Small intestine (tissue), 7 donors: Measurements from ENCODE around the gene GADD45G. TPM values are rescaled to one million over a fixed set of nuclear protein-coding genes. Genes with fewer than 3 reads are reported as not detected.

Source experiments
- DNase-seq, 2 donors: peaks; one replicate each; pipeline versions ENCODE4 v3.0.0 to v3.0.0-alpha.2; 2013
- FAIRE-seq: peaks from 2 replicates; lab custom pipeline; 2012; peaks lifted over from hg19 to GRCh38; lab: Jason Lieb, UNC
- H3K27ac ChIP-seq, 3 donors: one replicate each; pipeline ENCODE4 v1.5.1; 2013; ENCODE audit warnings: low read length in 2 of 3, mild to moderate bottlenecking in 2 of 3, control low read depth in 1 of 3, inconsistent platforms in 1 of 3, low read depth in 1 of 3, moderate library complexity in 1 of 3
- H3K27me3 ChIP-seq, 3 donors: one replicate each; pipeline ENCODE4 v1.6.1; 2013; ENCODE audit warnings: low read length in 3 of 3, inconsistent platforms in 1 of 3; ENCODE audit not compliant: control insufficient read depth in 3 of 3, insufficient read depth in 3 of 3
- H3K36me3 ChIP-seq, 3 donors: one replicate each; pipeline ENCODE4 v1.6.1; 2013; ENCODE audit warnings: low read length in 3 of 3, inconsistent platforms in 1 of 3, low read depth in 1 of 3, mild to moderate bottlenecking in 1 of 3, moderate library complexity in 1 of 3; ENCODE audit not compliant: control insufficient read depth in 3 of 3, insufficient read depth in 2 of 3
- H3K4me1 ChIP-seq, 3 donors: one replicate each; pipeline ENCODE4 v1.6.1; 2013; ENCODE audit warnings: low read length in 2 of 3, inconsistent platforms in 1 of 3, low read depth in 1 of 3, mild to moderate bottlenecking in 1 of 3, moderate library complexity in 1 of 3; ENCODE audit not compliant: control insufficient read depth in 3 of 3, insufficient read depth in 2 of 3
- H3K4me3 ChIP-seq, 3 donors: one replicate each; pipeline ENCODE4 v1.5.1; 2013; ENCODE audit warnings: low read length in 3 of 3, control low read depth in 1 of 3, inconsistent platforms in 1 of 3, low read depth in 1 of 3, mild to moderate bottlenecking in 1 of 3, moderate library complexity in 1 of 3
- H3K9me3 ChIP-seq, 2 donors: one replicate each; pipeline ENCODE4 v1.6.1; 2013; ENCODE audit warnings: low read depth in 1 of 2, low read length in 1 of 2; ENCODE audit not compliant: control insufficient read depth in 2 of 2, insufficient read depth in 1 of 2
- WGBS, 3 donors: extraction: QIAGEN DNeasy Blood & Tissue Kit; methylation state at CpG; one replicate each; pipeline ENCODE4 v1.1.7; 2013; 5-methylcytosine and 5-hydroxymethylcytosine counted together
- polyA plus RNA-seq, 4 donors: library from polyadenylated mRNA; stranded (reverse) in 3 of 4; unstranded in 1 of 4; fragments of 200-250 nt in 3 of 4; fragments of 120-200 nt in 1 of 4; gene quantifications; one replicate each; pipeline versions ENCODE4 v1.2.1 to v1.2.3, GENCODE V29; 2013
- donor health status: healthy with polysubstance abuse.
- donor health status: control.
- donor health status: control.
- donor health status: Bipolar disorder and iron deficiency.
- donor health status: healthy.

GADD45G gene
- polyA plus RNA-seq, 4 donors, result 13.7 to 25.4 (median 23.6) TPM

DNA sequence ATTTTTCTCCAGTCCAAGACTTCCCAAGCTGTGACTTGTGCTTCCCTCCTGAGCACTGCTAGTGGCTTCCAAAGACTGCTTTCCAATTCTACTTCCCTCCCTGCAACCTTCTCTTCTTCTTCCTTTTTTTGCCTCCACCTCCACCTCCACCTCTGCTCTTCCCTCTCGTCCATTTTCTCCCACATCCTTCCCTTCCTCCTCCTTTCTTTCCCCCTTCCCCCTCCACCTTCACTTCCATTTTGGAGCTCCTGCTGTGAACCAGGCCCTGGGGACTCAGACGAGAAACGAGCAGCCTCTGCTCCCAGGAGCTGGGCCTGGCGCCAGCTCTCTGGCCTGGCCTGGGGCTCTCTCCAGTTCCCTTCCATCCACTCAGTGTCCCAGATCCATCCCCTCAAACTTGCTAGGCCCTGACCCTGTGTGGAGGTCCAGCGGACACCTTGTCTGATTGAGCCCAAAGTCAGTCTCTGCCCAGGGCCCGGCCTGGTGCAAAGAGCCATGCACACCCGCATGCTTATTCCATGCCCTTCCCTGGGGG, 5.6 kb downstream of the GADD45G start:
- WGBS, 3 donors, result 83 to 90% (median 90%) methylated on average over 7 of the region's 7 CpGs

DNA sequence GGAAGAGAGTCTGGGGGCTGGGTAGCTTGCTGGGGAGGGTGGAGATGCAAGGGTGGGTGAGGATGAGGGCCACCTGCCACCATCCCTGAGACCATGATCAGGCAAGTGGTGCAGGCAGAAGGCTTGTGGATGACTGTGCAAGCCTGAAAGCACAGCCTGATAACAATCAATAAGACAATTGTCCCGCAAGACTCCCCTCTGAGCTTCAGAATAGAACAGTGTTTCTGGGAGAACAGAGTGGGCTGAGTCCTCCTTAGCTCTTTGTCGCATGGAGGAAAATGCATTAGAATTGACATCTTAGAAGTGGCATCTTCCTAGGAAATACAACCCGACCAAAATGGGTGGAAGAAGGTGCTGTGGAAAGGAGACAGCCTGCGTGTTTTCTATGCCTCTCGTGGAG, 6.6 kb downstream of the GADD45G start:
- no peak overlapping the region for H3K4me3 ChIP-seq
- FAIRE-seq, result no peak
- WGBS, 3 donors, result 89 to 94% (median 91%) methylated on average over 5 of the region's 5 CpGs

More for the DNA sequence above, 5.6 kb downstream of the GADD45G start:
- peaks cover 0 to 8% (median 0%) of the 10 kb centered on the region in 3 donors for H3K36me3 ChIP-seq
- no peaks in the 10 kb centered on the region for H3K27me3 ChIP-seq
- FAIRE-seq (no peak), DNase-seq (no peak)
- H3K4me1 ChIP-seq, result peaks cover 2 to 15% (median 2%) of the 10 kb centered on the region in 3 donors
- no peak overlapping the region for H3K4me3 ChIP-seq
- H3K9me3 ChIP-seq, result peaks cover 0 to 7% of the 10 kb centered on the region in 2 donors
- no peak overlapping the region for H3K27ac ChIP-seq

DNA sequence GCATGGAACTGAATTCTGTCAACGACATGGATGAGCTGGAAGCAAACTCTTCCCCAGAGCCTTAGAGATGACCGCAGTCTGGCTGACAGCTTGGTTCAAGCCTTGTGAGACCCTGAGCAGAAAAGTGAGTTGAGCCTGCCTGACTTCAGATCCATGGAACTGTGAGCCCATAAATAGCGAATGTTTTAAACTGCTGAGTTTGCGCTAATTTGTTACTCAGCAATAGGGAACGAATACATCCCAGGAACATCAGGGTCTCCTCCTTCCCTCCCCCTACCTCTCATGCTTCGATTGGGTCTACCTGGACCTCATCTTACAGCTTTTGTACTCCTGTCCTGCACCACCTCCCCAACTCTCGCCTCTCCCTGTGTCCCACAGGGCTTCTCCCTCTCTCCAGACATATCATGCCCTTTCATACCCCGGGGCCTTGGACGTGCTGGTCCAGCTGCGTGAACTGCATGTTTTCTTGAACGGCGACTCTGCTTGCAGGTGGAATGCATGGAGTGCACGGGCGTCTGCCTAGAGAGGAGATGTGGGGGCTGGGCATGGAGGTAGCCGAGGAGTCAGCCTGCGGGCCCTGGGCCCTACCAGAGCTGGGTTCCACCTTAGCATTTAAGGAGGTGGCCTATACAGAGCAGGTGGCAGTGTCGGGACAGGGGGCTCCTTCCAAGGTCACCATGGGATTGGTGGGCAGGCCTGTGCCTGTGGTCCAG, 7.9 kb downstream of the GADD45G start:
- Histone ChIP-seq H3K36me3 (no peaks in the 10 kb centered on the region), H3K4me1 (no peaks in the 10 kb centered on the region), H3K27me3 (no peaks in the 10 kb centered on the region), H3K9me3 (peaks cover 0 to 7% of the 10 kb centered on the region in 2 donors), H3K27ac (no peak overlapping the region), H3K4me3 (no peak overlapping the region)
- 91 to 92% (median 92%) methylated on average over 17 of the region's 17 CpGs for WGBS, 3 donors
- DNase-seq (no peak), FAIRE-seq (no peak)

More for the DNA sequence above, 6.6 kb downstream of the GADD45G start:
- Histone ChIP-seq H3K4me1 (peaks cover 2 to 11% (median 2%) of the 10 kb centered on the region in 3 donors), H3K27ac (no peak overlapping the region), H3K36me3 (peaks cover 0 to 4% (median 0%) of the 10 kb centered on the region in 3 donors), H3K9me3 (peaks cover 0 to 7% of the 10 kb centered on the region in 2 donors), H3K27me3 (no peaks in the 10 kb centered on the region)
- DNase-seq, result no peak

DNA sequence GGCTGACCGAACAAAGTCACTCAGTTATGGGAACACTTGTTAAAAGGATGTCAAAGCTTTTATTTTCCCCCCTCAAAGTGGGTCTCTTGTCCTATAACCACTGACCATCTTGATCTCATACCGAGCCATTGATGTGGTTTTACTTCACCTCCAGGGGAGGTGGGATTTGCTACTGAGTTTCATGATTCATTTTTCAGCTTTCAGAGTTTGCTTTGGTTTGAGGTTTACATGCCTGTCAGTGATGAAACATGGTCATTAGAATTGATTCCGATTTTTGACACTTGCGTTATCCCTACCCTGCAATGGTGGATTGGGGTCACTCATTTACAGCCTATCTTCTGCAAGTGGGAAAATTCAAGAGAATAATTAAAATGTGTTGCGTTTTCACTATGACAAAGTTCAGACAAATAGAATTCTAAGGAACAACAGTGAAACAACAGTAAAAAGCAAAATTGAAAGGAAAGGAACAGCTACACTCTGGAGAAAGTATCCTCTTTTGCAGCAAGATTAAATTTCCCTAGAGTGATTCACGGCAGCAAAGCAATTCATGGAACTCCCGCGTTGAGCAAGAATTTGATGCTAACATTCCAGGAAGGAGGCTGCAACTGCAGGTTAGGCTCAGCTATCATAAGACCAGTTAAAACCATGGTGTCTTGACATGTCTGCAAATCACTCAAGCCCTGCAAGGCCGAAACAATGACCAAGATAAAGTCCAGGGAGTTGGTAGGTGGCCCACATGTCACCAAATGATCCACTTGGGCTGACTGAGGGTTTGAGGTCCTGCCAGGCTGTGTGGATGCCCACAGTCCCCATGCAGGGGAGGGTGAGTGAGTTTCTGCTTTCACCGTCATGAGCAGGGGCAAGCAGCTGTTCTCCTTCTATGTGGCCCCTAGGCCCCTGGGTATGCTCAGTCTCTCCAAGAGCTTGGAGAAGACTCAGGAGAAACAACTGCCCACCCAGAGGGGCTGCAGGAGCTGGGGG, 9.4 kb downstream of the GADD45G start:
- 77 to 89% (median 85%) methylated on average over 10 of the region's 10 CpGs for WGBS, 3 donors

DNA sequence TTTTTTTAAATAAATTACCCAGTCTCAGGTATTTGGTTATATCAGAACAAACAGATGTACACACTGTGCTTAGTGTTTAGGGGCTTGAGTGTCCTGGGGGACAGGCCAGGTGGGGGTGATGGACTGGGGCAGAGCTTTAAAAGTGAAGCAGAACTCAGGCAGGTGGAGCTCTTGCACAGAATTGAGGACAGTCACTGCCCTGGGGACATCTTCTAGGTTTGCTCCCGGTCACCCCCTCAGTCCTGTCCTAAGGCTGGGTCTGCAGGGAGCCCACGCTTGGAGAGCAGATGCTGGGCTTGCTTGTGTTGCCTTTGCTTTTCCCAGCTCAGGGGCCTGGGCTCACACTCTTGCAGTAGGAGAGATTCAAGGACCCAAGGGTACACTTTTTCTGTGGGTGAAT, 10.8 kb downstream of the GADD45G start:
- no peaks in the 10 kb centered on the region for H3K4me1 ChIP-seq
- no peaks in the 10 kb centered on the region for H3K27me3 ChIP-seq
- no peak overlapping the region for H3K4me3 ChIP-seq
- WGBS, 3 donors, result 90 to 96% (median 94%) methylated on average over 2 of the region's 2 CpGs
- no peak for FAIRE-seq
- DNase-seq, result no peak
- H3K36me3 ChIP-seq, result no peaks in the 10 kb centered on the region
- no peak overlapping the region for H3K27ac ChIP-seq
- peaks cover 0 to 11% of the 10 kb centered on the region in 2 donors for H3K9me3 ChIP-seq

More for the DNA sequence above, 9.4 kb downstream of the GADD45G start:
- Histone ChIP-seq H3K4me3 (no peak overlapping the region), H3K27me3 (no peaks in the 10 kb centered on the region), H3K36me3 (no peaks in the 10 kb centered on the region), H3K27ac (no peak overlapping the region), H3K4me1 (no peaks in the 10 kb centered on the region), H3K9me3 (peaks cover 0 to 11% of the 10 kb centered on the region in 2 donors)
- no peak for DNase-seq
- no peak for FAIRE-seq

DNA sequence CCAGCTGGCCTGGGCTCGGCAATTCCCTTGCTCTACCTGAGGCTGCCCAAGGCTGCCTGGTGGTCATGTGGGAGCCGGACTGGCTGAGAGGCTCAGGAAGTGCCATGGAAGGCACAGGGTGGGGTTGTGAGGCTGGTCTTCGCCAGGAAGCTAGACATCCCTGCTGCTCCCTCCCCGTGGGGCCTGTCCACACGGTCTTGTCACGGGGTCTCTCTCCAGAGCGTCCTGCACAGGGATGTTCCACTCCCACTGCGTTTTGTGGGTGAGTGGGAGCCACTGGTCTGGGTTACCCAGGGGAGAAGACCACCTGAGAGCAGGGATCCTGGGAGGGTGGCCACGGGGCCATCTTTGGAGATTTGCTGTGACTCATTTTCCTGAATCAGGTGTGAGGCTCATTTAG, 11.6 kb downstream of the GADD45G start:
- no peaks in the 10 kb centered on the region for H3K4me1 ChIP-seq
- H3K36me3 ChIP-seq, result no peaks in the 10 kb centered on the region
- H3K27ac ChIP-seq, result no peak overlapping the region
- H3K4me3 ChIP-seq, result no peak overlapping the region
- H3K9me3 ChIP-seq, result peaks cover 0 to 11% of the 10 kb centered on the region in 2 donors
- FAIRE-seq (no peak), DNase-seq (no peak)
- 84 to 89% (median 85%) methylated on average over 9 of the region's 9 CpGs for WGBS, 3 donors
- no peaks in the 10 kb centered on the region for H3K27me3 ChIP-seq

DNA sequence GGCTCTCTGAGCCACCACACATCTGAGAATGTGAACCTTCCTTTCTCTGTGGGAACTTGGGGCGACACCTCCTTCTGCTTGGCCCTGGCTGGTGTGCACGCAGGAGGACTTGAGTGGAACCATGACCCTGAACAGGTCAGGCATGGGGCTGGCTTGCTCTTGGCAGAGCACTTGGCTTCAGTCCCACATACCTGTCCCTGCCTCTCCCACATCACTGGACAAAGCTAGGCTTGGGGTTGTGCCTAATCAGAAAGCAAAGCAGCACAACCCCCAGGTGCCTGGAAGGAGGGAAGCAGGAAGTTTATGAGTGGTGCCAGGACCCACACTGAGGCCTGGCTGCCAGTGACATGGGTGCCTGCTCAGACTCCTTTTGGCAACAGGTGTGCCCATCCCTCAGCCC, 13.2 kb downstream of the GADD45G start:
- Histone ChIP-seq H3K36me3 (no peaks in the 10 kb centered on the region), H3K27ac (no peak overlapping the region), H3K4me3 (no peak overlapping the region), H3K27me3 (no peaks in the 10 kb centered on the region), H3K4me1 (peaks cover 0 to 2% (median 0%) of the 10 kb centered on the region in 3 donors), H3K9me3 (peaks cover 0 to 4% of the 10 kb centered on the region in 2 donors)
- no peak for FAIRE-seq
- peak in 1 of 2 donors; percentile 30 for DNase-seq
- 54 to 87% (median 57%) methylated on average over 2 of the region's 2 CpGs for WGBS, 3 donors

DNA sequence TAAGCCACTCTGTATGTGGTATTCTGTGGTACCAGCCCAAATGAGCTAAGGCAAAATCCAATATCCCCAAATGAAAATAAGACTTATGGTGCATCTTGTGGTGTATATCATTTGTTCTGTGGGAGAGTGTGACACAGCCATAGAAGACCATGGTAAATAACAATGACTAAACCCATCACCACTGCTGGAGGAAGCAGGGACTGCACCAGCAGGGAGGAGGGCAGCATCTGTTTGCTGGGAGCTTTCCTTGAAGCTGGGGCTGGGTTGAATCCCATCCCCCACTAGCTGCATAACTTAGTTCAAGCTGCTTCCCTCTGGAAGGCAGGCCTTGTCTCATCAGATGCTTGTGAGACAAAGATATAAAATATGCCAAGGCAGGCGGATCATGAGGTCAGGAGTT, 14.2 kb downstream of the GADD45G start:
- no peak for DNase-seq
- Histone ChIP-seq H3K36me3 (no peaks in the 10 kb centered on the region), H3K27me3 (no peaks in the 10 kb centered on the region), H3K27ac (no peak overlapping the region), H3K4me1 (peaks cover 0 to 2% (median 0%) of the 10 kb centered on the region in 3 donors), H3K4me3 (no peak overlapping the region), H3K9me3 (peaks cover 0 to 4% of the 10 kb centered on the region in 2 donors)
- WGBS, 3 donors, result 91 to 96% (median 95%) methylated on average over 1 of the region's 1 CpG
- FAIRE-seq, result no peak
